IMR-90 (cell line): ENCODE data around the gene ACSBG1. TPM values are rescaled to one million over a fixed set of nuclear protein-coding genes. Genes with fewer than 3 reads are reported as not detected.

Source experiments
- ATAC-seq: fragments of 200-7000 bp; cut with Tn5 transposase; 2 replicates; pipeline ENCODE4 v1.9.1; 2020; ENCODE audit warnings: low read depth, mild to moderate bottlenecking, moderate library complexity
- Bru-seq: library from RNA; stranded (reverse); fragments of 400-500 nt; gene quantifications from one replicate; lab custom pipeline; 2021; lab: Mats Ljungman, UMichigan
- BruChase-seq, 2 experiments: library from RNA; stranded (reverse); fragments of 400-500 nt; gene quantifications; one replicate each; lab custom pipeline; 2021; lab: Mats Ljungman, UMichigan
- BruUV-seq: library from RNA; stranded (reverse); fragments of 400-500 nt; replicated peaks from 2 replicates; lab custom pipeline; 2021; lab: Mats Ljungman, UMichigan
- CTCF ChIA-PET: fragments of 300-600 bp; formaldehyde crosslinking; extraction: SDS; loops from one replicate; lab custom pipeline; 2021; ENCODE audit warnings: antibody characterized with exemption; lab: Yijun Ruan, JAX
- POLR2A ChIA-PET: fragments of 300-600 bp; sonication (Branson Sonifier 250); formaldehyde crosslinking; loops from one replicate; lab custom pipeline; 2022; ENCODE audit warnings: antibody characterized with exemption; ENCODE audit not compliant: unreplicated experiment; lab: Charles Lee
- DNase-seq: peaks from one replicate; pipeline ENCODE4 v3.0.0; 2013
- H2AFZ ChIP-seq: replicated peaks from 2 replicates; pipeline ENCODE3; 2013; ENCODE audit warnings: low read length, mild to moderate bottlenecking; ENCODE audit not compliant: poor library complexity
- H2AK5ac ChIP-seq: 2 replicates; pipeline ENCODE4 v1.6.1; 2013; ENCODE audit warnings: low read depth, low read length, inconsistent platforms
- H2AK9ac ChIP-seq: replicated peaks from 2 replicates; pipeline ENCODE3; 2013; ENCODE audit warnings: mild to moderate bottlenecking, low read depth, low read length, moderate library complexity; ENCODE audit not compliant: poor library complexity
- H2BK120ac ChIP-seq: 2 replicates; pipeline ENCODE4 v1.6.1; 2013; ENCODE audit warnings: low read depth, low read length, inconsistent platforms
- H2BK15ac ChIP-seq: 3 replicates; pipeline ENCODE4 v1.6.1; 2013; ENCODE audit warnings: low read depth, low read length, inconsistent platforms
- H2BK20ac ChIP-seq: 2 replicates; pipeline ENCODE4 v1.6.1; 2013; ENCODE audit warnings: low read depth, mild to moderate bottlenecking, inconsistent platforms, low read length, moderate library complexity
- H2BK5ac ChIP-seq: 2 replicates; pipeline ENCODE4 v1.6.1; 2013; ENCODE audit warnings: mild to moderate bottlenecking, low read depth, low read length, inconsistent platforms; ENCODE audit not compliant: poor library complexity, severe bottlenecking
- H3K14ac ChIP-seq: replicated peaks from 2 replicates; pipeline ENCODE4 v1.6.1; 2013; ENCODE audit warnings: low read depth, low read length, inconsistent platforms
- H3K18ac ChIP-seq: 2 replicates; pipeline ENCODE4 v1.6.1; 2013; ENCODE audit warnings: low read depth, low read length, control low read depth
- H3K23ac ChIP-seq: 2 replicates; pipeline ENCODE4 v1.6.1; 2013; ENCODE audit warnings: low read depth, low read length, inconsistent platforms
- H3K27ac ChIP-seq: 2 replicates; pipeline ENCODE4 v1.5.1; 2013; ENCODE audit warnings: mild to moderate bottlenecking, control low read depth, low read length; ENCODE audit not compliant: insufficient read depth
- H3K27me3 ChIP-seq: 2 replicates; pipeline ENCODE4 v1.6.1; 2013; ENCODE audit warnings: low read length; ENCODE audit not compliant: control insufficient read depth, insufficient read depth
- H3K36me3 ChIP-seq: 2 replicates; pipeline ENCODE4 v1.6.1; 2013; ENCODE audit warnings: low read length, mixed read lengths; ENCODE audit not compliant: control insufficient read depth, insufficient read depth
- H3K4ac ChIP-seq: 2 replicates; pipeline ENCODE4 v1.6.1; 2013; ENCODE audit warnings: low read depth, low read length, inconsistent platforms
- H3K4me1 ChIP-seq: 2 replicates; pipeline ENCODE4 v1.6.1; 2013; ENCODE audit warnings: low read length, mixed read lengths; ENCODE audit not compliant: control insufficient read depth, insufficient read depth
- H3K4me2 ChIP-seq: 2 replicates; pipeline ENCODE4 v1.6.1; 2013; ENCODE audit warnings: low read depth, mild to moderate bottlenecking, control low read depth, low read length, moderate library complexity
- H3K4me3 ChIP-seq: 2 replicates; pipeline ENCODE4 v1.5.1; 2013; ENCODE audit warnings: low read depth, mild to moderate bottlenecking, control low read depth, low read length, moderate library complexity; ENCODE audit not compliant: insufficient read depth
- H3K56ac ChIP-seq: 2 replicates; pipeline ENCODE4 v1.6.1; 2013; ENCODE audit warnings: low read length, inconsistent platforms; ENCODE audit not compliant: insufficient read depth; ENCODE audit errors: extremely low read depth
- H3K79me1 ChIP-seq, 2 experiments: 2 replicates each; pipeline ENCODE4 v1.6.1; 2013; ENCODE audit warnings: low read length in 2 of 2, inconsistent platforms in 1 of 2, low read depth in 1 of 2
- H3K9ac ChIP-seq: 2 replicates; pipeline ENCODE4 v1.6.1; 2013; ENCODE audit warnings: low read depth, low read length, control low read depth
- H3K9me1 ChIP-seq: 2 replicates; pipeline ENCODE4 v1.6.1; 2013; ENCODE audit warnings: low read length, inconsistent platforms; ENCODE audit not compliant: insufficient read depth
- H3K9me3 ChIP-seq: 2 replicates; pipeline ENCODE4 v1.6.1; 2013; ENCODE audit warnings: low read length; ENCODE audit not compliant: control insufficient read depth, insufficient read depth
- H4K20me1 ChIP-seq: 2 replicates; pipeline ENCODE4 v1.6.1; 2013; ENCODE audit warnings: low read length, inconsistent platforms; ENCODE audit not compliant: insufficient read depth
- H4K5ac ChIP-seq: 2 replicates; pipeline ENCODE4 v1.6.1; 2013; ENCODE audit warnings: mild to moderate bottlenecking, low read depth, low read length, control low read depth
- H4K8ac ChIP-seq, 2 experiments: 2 replicates each; pipeline ENCODE4 v1.6.1; 2013; ENCODE audit warnings: low read depth in 2 of 2, low read length in 2 of 2, control low read depth in 1 of 2, inconsistent platforms in 1 of 2
- H4K91ac ChIP-seq: 2 replicates; pipeline ENCODE4 v1.6.1; 2013; ENCODE audit warnings: low read depth, low read length, inconsistent platforms; ENCODE audit not compliant: insufficient read depth
- CEBPB ChIP-seq: IDR thresholded peaks from 2 replicates; pipeline ENCODE4 v1.6.1; 2012; ENCODE audit warnings: low read depth, low read length, improper control_type of control experiment
- MXI1 ChIP-seq: IDR thresholded peaks from 2 replicates; pipeline ENCODE4 v1.6.1; 2012; ENCODE audit warnings: low read depth, mild to moderate bottlenecking, low read length, moderate library complexity, borderline replicate concordance
- SMC3 ChIP-seq: fragments of 150-350 bp; IDR thresholded peaks from 2 replicates; pipeline ENCODE4 v1.6.1; 2016; ENCODE audit warnings: low read depth, mild to moderate bottlenecking, antibody characterized with exemption, low read length, moderate library complexity
- WGBS, 2 experiments: methylation state at CpG; one replicate each; pipeline versions ENCODE4 v1.1.5 to v1.1.7; 2013; ENCODE audit warnings: missing lambda C conversion rate in 2 of 2; ENCODE audit not compliant: insufficient read length in 1 of 2; ENCODE audit errors: extremely low coverage in 2 of 2; 5-methylcytosine and 5-hydroxymethylcytosine counted together
- dilution Hi-C: fragments of 300-500 bp; cut with HindIII; formaldehyde crosslinking; loops from one replicate; pipeline ENCODE4 v1.14.3; 2018; ENCODE audit warnings: low sequenced_read_pairs; ENCODE audit not compliant: unreplicated experiment
- in situ Hi-C: fragments of 300-500 bp; cut with MboI; formaldehyde crosslinking; loops from 3 replicates; pipeline ENCODE4 v1.14.3; 2019; ENCODE audit warnings: low sequenced_read_pairs, inconsistent platforms, mixed read lengths
- intact Hi-C: fragments of 100-400 bp; cut with micrococcal nuclease; formaldehyde crosslinking; loops from 2 replicates; pipeline ENCODE4 v1.10.0; 2022
- long read RNA-seq: library from polyadenylated mRNA; unstranded; transcript quantifications from one replicate; pipeline ENCODE4 v2.0.0, GENCODE V29; 2021; ENCODE audit not compliant: unreplicated experiment
- polyA plus RNA-seq, 3 experiments: library from polyadenylated mRNA; depleted of rRNA; stranded (reverse); fragments of >200 nt; gene quantifications; 2 replicates each; pipeline ENCODE4 v1.2.3, GENCODE V29; 2012; ENCODE audit warnings: low replicate concordance in 1 of 3
- total RNA-seq: library from RNA; depleted of rRNA; stranded (reverse); fragments of >200 nt; gene quantifications from 2 replicates; pipeline ENCODE4 v1.2.3, GENCODE V29; 2012; rRNA removed

ACSBG1 gene, protein sequence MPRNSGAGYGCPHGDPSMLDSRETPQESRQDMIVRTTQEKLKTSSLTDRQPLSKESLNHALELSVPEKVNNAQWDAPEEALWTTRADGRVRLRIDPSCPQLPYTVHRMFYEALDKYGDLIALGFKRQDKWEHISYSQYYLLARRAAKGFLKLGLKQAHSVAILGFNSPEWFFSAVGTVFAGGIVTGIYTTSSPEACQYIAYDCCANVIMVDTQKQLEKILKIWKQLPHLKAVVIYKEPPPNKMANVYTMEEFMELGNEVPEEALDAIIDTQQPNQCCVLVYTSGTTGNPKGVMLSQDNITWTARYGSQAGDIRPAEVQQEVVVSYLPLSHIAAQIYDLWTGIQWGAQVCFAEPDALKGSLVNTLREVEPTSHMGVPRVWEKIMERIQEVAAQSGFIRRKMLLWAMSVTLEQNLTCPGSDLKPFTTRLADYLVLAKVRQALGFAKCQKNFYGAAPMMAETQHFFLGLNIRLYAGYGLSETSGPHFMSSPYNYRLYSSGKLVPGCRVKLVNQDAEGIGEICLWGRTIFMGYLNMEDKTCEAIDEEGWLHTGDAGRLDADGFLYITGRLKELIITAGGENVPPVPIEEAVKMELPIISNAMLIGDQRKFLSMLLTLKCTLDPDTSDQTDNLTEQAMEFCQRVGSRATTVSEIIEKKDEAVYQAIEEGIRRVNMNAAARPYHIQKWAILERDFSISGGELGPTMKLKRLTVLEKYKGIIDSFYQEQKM
- total RNA-seq, result not detected in 2 replicates
- 0.02 and 0.03 TPM in 2 replicates for polyA plus RNA-seq (2012; rRNA removed)
- polyA plus RNA-seq (2012; cell fraction: cytosol; rRNA removed), result not detected in 2 replicates
- polyA plus RNA-seq (2012; cell fraction: nucleus; rRNA removed; ENCODE audit: low replicate concordance), result 0.22 TPM in 1 of 2 replicates, not detected in the other
- Bru-seq, nascent RNA, result not detected
- percentile 1 among the genes with signal in this experiment for BruChase-seq, experiment 1, labeled RNA remaining after a 6-hour chase
- not detected for BruChase-seq, experiment 2, labeled RNA remaining after a 2-hour chase
- long read RNA-seq, result 0 reads

- Histone ChIP-seq H3K4me3 (no peak within 1 kb of the TSS), H3K9me3 (no peaks in the 10 kb centered on the region), H3K4me2 (no peak within 1 kb of the TSS), H2AK9ac (no peak within 1 kb of the TSS), H3K36me3 (no peaks in the 10 kb centered on the region), H4K20me1 (no peaks in the 10 kb centered on the region), H2BK5ac (no peak within 1 kb of the TSS), H3K27ac (no peak within 1 kb of the TSS), H4K8ac (no peak within 1 kb of the TSS), H3K18ac (no peak within 1 kb of the TSS), H3K23ac (no peak within 1 kb of the TSS), H3K27me3 (peaks cover 59% of the 10 kb centered on the region), H3K79me1 (no peaks in the 10 kb centered on the region), H3K9me1 (no peaks in the 10 kb centered on the region), H2BK15ac (no peak within 1 kb of the TSS), H3K4me1 (no peaks in the 10 kb centered on the region), H3K9ac (no peak within 1 kb of the TSS), H3K14ac (no peak within 1 kb of the TSS), H4K91ac (no peak within 1 kb of the TSS), H2BK20ac (no peak within 1 kb of the TSS), H2AFZ (no peak within 1 kb of the TSS), H3K56ac (no peak within 1 kb of the TSS), H2AK5ac (no peak within 1 kb of the TSS), H2BK120ac (no peak within 1 kb of the TSS), H4K5ac (no peak within 1 kb of the TSS), H3K4ac (no peak within 1 kb of the TSS)
- TF ChIP-seq MXI1 (no peak), SMC3 (no peak), CEBPB (no peak)
- intact Hi-C loops (no loop called here), dilution Hi-C loops (no loop called here), in situ Hi-C loops (loop anchor here (10.0 kb wide), 1 partner anchor 120 kb away; no protein-coding TSS in a partner anchor)
- ChIA-PET POLR2A (no interaction called here), CTCF (no interaction called here)
- BruUV-seq, result no TSS peak
- no peak for DNase-seq
- no CpG with 5 or more reads among the region's 6 CpGs for WGBS, 2 experiments
- ATAC-seq, result no peak
Measured at GRCh38 chr15:78234515-78235040, at the start of gene ACSBG1. Gene ACSBG1 (minus strand): TSS chr15:78234565. CDS start chr15:78234501, 64 bp downstream.
